ENCODE measurements around the gene DENND5A.

GRCh38 chr11:9179141-9179540 lies 86.0 kb downstream of the DENND5A start:
- TF ChIP-seq POLR2A (IDR thresholded peaks at IDR 0.05) (no peak), CTCF (IDR thresholded peaks at IDR 0.05) (no peak)

All from right lobe of liver (tissue), 4 donors.